MM.1S (cell line): ENCODE measurements around the gene VSTM2L.

Experiments
- DNase-seq: peaks from one replicate; pipeline ENCODE4 v3.0.0-alpha.2; 2015
- H2AFZ ChIP-seq: fragments of 300-600 bp; sonication (generic); 2 replicates; pipeline ENCODE4 v1.6.0; 2016; ENCODE audit warnings: antibody characterized with exemption, low read length
- H3F3A ChIP-seq: fragments of 300-600 bp; sonication (generic); 2 replicates; pipeline ENCODE4 v1.6.1; 2016; ENCODE audit warnings: mild to moderate bottlenecking, antibody characterized with exemption, low read length, moderate library complexity, mixed read lengths; ENCODE audit not compliant: insufficient read depth
- H3K27ac ChIP-seq: fragments of 300-600 bp; sonication (generic); 2 replicates; pipeline ENCODE4 v1.5.1; 2016; ENCODE audit warnings: mild to moderate bottlenecking, low read length
- H3K27me3 ChIP-seq: fragments of 300-600 bp; sonication (generic); replicated peaks from 2 replicates; pipeline ENCODE4 v1.6.0; 2016; ENCODE audit warnings: low read length; ENCODE audit not compliant: insufficient read depth
- H3K36me3 ChIP-seq: fragments of 300-600 bp; sonication (generic); replicated peaks from 2 replicates; pipeline ENCODE4 v1.6.1; 2016; ENCODE audit warnings: mild to moderate bottlenecking, low read length, mixed read lengths; ENCODE audit not compliant: insufficient read depth
- H3K4me1 ChIP-seq: fragments of 300-600 bp; sonication (generic); 2 replicates; pipeline ENCODE4 v1.6.1; 2016; ENCODE audit warnings: low read length, mixed read lengths
- H3K4me2 ChIP-seq: fragments of 300-600 bp; sonication (generic); 2 replicates; pipeline ENCODE4 v1.6.0; 2016; ENCODE audit warnings: low read depth, low read length
- H3K4me3 ChIP-seq: fragments of 300-600 bp; sonication (generic); 2 replicates; pipeline ENCODE4 v1.5.1; 2016; ENCODE audit warnings: low read length, mixed read lengths
- H3K79me2 ChIP-seq: fragments of 300-600 bp; sonication (generic); 2 replicates; pipeline ENCODE4 v1.6.1; 2016; ENCODE audit warnings: mixed run types, low read length, mixed read lengths
- H3K9ac ChIP-seq: fragments of 300-600 bp; sonication (generic); 2 replicates; pipeline ENCODE4 v1.6.1; 2016; ENCODE audit warnings: low read length, mixed read lengths
- H3K9me2 ChIP-seq: fragments of 300-600 bp; sonication (generic); replicated peaks from 2 replicates; pipeline ENCODE4 v1.6.1; 2016; ENCODE audit warnings: mild to moderate bottlenecking, low read length, mixed read lengths; ENCODE audit not compliant: insufficient read depth
- H3K9me3 ChIP-seq: fragments of 300-600 bp; sonication (generic); replicated peaks from 2 replicates; pipeline ENCODE4 v1.6.1; 2016; ENCODE audit warnings: mild to moderate bottlenecking, low read length, mixed read lengths; ENCODE audit not compliant: insufficient read depth
- H4K20me1 ChIP-seq: fragments of 300-600 bp; sonication (generic); 2 replicates; pipeline ENCODE4 v1.6.1; 2016; ENCODE audit warnings: mild to moderate bottlenecking, low read length, moderate library complexity, mixed read lengths; ENCODE audit not compliant: insufficient read depth
- EZH2 ChIP-seq: fragments of 300-600 bp; sonication (generic); optimal IDR thresholded peaks from 2 replicates; pipeline ENCODE3; 2017; ENCODE audit warnings: low read depth, mild to moderate bottlenecking, antibody characterized with exemption, low read length, mixed read lengths
- EZH2phosphoT487 ChIP-seq: fragments of 300-600 bp; sonication (generic); IDR thresholded peaks from 2 replicates; pipeline ENCODE4 v1.6.1; 2018; ENCODE audit warnings: antibody characterized with exemption, low read length
- TF ChIP-seq, protein P1 (sequence below): fragments of 300-600 bp; sonication (generic); IDR thresholded peaks from 2 replicates; pipeline ENCODE4 v1.5.1; 2016; ENCODE audit warnings: antibody characterized with exemption, low read length, mixed read lengths

The VSTM2L gene

DNA sequence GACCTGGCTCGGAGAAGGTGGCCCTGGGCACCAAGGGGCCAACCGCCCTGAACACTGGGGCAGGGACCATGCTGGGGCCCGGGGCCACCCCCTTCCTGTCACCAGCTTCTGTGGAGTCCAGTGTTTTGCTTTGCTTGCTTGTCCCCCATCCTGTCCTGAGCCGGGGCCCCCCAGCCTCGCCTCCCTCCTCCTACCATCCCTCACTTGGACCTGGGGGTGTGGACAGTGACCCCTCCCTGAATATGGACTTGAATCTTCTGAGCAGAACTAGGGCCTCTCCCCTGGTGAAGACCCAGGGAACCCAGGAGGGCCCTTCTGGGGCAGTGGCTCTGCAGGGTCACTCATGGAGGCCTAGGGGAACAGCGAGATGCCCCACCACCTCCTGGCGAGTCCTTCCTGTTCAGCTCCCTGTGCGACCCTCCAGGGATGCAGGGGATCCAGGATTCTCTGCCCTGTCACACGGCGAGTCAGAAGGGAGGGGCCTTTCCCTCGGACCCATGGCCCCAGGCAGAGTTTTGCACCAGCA is 41.6 kb downstream of the VSTM2L start:
- Histone ChIP-seq H4K20me1 (no peaks in the 10 kb centered on the region), H3K4me1 (no peaks in the 10 kb centered on the region), H3K9ac (no peak overlapping the region), H3F3A (no peaks in the 10 kb centered on the region), H3K79me2 (no peaks in the 10 kb centered on the region), H3K9me3 (no peaks in the 10 kb centered on the region), H3K27me3 (no peaks in the 10 kb centered on the region), H3K27ac (no peak overlapping the region), H2AFZ (no peak overlapping the region), H3K4me3 (no peak overlapping the region), H3K9me2 (no peaks in the 10 kb centered on the region), H3K4me2 (no peak overlapping the region), H3K36me3 (no peaks in the 10 kb centered on the region)
- DNase-seq: no peak
- TF ChIP-seq EZH2 (no peak), EZH2phosphoT487 (no peak)
- TF ChIP-seq, protein P1, sequence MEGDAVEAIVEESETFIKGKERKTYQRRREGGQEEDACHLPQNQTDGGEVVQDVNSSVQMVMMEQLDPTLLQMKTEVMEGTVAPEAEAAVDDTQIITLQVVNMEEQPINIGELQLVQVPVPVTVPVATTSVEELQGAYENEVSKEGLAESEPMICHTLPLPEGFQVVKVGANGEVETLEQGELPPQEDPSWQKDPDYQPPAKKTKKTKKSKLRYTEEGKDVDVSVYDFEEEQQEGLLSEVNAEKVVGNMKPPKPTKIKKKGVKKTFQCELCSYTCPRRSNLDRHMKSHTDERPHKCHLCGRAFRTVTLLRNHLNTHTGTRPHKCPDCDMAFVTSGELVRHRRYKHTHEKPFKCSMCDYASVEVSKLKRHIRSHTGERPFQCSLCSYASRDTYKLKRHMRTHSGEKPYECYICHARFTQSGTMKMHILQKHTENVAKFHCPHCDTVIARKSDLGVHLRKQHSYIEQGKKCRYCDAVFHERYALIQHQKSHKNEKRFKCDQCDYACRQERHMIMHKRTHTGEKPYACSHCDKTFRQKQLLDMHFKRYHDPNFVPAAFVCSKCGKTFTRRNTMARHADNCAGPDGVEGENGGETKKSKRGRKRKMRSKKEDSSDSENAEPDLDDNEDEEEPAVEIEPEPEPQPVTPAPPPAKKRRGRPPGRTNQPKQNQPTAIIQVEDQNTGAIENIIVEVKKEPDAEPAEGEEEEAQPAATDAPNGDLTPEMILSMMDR: no peak

DNA sequence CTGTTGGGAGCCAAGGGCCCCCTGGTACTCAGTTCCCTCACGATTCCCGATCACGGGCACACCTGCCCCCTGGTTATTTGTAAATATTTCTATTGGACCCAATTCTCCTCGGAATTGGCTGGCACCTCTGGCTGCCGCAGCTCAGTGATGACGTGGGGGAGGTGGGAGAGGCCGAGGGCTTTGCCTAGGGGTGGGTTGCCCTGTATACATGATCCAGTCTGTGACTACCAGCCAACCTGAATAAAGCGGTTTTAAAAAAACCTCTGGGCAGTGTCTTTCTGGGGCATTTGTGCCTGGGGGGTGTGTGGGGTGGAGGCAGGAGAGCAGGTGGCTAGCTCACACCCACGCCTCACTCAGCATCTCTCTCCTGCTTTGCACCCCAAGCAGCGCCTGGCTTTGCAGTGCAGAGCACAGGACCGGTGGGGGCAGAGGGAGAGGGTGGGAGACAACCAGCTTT is 42.2 kb downstream of the VSTM2L start:
- Histone ChIP-seq H3K9me2 (no peaks in the 10 kb centered on the region), H3K4me2 (no peak overlapping the region)
- no peak for DNase-seq

DNA sequence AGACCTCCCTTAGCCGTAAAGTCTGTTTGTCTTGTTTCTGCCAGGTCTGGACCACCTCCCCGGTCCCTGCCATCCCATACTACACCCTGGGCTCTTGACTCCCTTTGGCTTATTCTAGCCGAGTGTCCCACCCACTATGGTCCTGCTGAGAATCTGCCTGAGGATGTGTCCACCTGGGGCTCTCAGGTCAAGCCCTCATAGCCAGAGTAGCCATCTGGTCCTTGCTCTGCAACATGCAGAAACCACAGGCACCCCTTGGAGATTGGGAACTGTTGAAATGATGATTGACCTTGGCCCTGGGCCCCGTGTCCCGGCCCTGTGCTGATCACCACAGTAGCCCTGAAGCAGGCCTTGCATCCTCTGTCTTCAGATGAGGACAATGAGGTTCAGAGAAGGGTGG is 44.0 kb downstream of the VSTM2L start:
- Histone ChIP-seq H3K9ac (no peak overlapping the region), H3K79me2 (no peaks in the 10 kb centered on the region), H3K4me1 (no peaks in the 10 kb centered on the region), H3K27me3 (no peaks in the 10 kb centered on the region), H3F3A (no peaks in the 10 kb centered on the region), H3K27ac (no peak overlapping the region), H3K4me2 (no peak overlapping the region), H3K9me3 (no peaks in the 10 kb centered on the region), H4K20me1 (no peaks in the 10 kb centered on the region), H2AFZ (no peak overlapping the region), H3K4me3 (no peak overlapping the region), H3K9me2 (no peaks in the 10 kb centered on the region), H3K36me3 (no peaks in the 10 kb centered on the region)
- TF ChIP-seq EZH2 (no peak), EZH2phosphoT487 (no peak)
- TF ChIP-seq, protein P1: no peak
- no peak for DNase-seq

More for the DNA sequence above, 42.2 kb downstream of the VSTM2L start:
- no peaks in the 10 kb centered on the region for H3K27me3 ChIP-seq
- no peak overlapping the region for H3K9ac ChIP-seq
- H2AFZ ChIP-seq: no peak overlapping the region
- H3K79me2 ChIP-seq: no peaks in the 10 kb centered on the region
- no peak overlapping the region for H3K27ac ChIP-seq
- no peaks in the 10 kb centered on the region for H3F3A ChIP-seq
- H3K36me3 ChIP-seq: no peaks in the 10 kb centered on the region
- H4K20me1 ChIP-seq: no peaks in the 10 kb centered on the region
- no peaks in the 10 kb centered on the region for H3K9me3 ChIP-seq
- H3K4me1 ChIP-seq: no peaks in the 10 kb centered on the region
- H3K4me3 ChIP-seq: no peak overlapping the region
- no peak for TF ChIP-seq EZH2phosphoT487
- TF ChIP-seq EZH2: no peak
- TF ChIP-seq, protein P1: no peak
